ENCODE data around the gene SEC23B. TPM values are rescaled to one million over a fixed set of nuclear protein-coding genes. Genes with fewer than 3 reads are reported as not detected.

SEC23B gene
- total RNA-seq, 2 experiments from 2014 or later: 29.2 to 32.8 TPM

DNA sequence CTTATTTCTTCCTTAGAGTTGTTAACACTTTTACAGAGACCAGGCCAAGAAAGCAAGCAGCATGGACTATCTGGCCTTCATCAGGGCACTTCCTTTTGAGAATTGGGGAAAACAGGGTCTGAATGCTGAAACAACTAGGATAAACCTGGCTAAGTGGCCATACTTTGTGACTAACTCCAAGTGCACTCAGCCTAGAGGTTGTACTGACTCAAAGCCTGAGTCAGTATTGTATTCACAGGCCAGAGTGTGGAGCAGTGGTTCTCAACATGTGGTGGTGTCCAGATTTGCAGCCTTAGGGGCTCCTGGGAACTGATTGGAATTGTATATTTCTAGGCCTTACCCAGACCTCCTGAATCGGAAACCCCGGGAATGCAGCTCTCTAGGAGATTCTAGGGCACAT, 20.1 kb downstream of the SEC23B start:
- ChIA-PET POLR2A (interaction anchor here (1.8 kb wide), 1 partner anchor 20 kb away, joined by 7 read pairs; the partner anchor contains the start of gene SEC23B), CTCF (no interaction called here)
- Histone ChIP-seq H3K9me3 (ENCODE audit: control insufficient read depth in 1 of 2, insufficient read depth in 1 of 2, low read length in 2 of 2) (no peaks in the 10 kb centered on the region), H3K27me3 (ENCODE audit: control insufficient read depth in 1 of 2, insufficient read depth in 2 of 2, low read length in 2 of 2) (no peaks in the 10 kb centered on the region), H3K36me3 (ENCODE audit: insufficient read depth, low read length) (peaks cover 88% of the 10 kb centered on the region), H3K4me1 (ENCODE audit: insufficient read depth, low read length) (no peaks in the 10 kb centered on the region), H3K27ac (ENCODE audit: low read depth in 1 of 2, low read length in 2 of 2) (no peak overlapping the region), H3K4me3 (ENCODE audit: low read length) (no peak overlapping the region)
- no peaks in the 10 kb centered on the region for H3K27me3 Mint-ChIP-seq
- no peaks in the 10 kb centered on the region for H3K4me1 Mint-ChIP-seq (ENCODE audit: low read depth)
- TF ChIP-seq, protein P1, sequence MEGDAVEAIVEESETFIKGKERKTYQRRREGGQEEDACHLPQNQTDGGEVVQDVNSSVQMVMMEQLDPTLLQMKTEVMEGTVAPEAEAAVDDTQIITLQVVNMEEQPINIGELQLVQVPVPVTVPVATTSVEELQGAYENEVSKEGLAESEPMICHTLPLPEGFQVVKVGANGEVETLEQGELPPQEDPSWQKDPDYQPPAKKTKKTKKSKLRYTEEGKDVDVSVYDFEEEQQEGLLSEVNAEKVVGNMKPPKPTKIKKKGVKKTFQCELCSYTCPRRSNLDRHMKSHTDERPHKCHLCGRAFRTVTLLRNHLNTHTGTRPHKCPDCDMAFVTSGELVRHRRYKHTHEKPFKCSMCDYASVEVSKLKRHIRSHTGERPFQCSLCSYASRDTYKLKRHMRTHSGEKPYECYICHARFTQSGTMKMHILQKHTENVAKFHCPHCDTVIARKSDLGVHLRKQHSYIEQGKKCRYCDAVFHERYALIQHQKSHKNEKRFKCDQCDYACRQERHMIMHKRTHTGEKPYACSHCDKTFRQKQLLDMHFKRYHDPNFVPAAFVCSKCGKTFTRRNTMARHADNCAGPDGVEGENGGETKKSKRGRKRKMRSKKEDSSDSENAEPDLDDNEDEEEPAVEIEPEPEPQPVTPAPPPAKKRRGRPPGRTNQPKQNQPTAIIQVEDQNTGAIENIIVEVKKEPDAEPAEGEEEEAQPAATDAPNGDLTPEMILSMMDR (IDR thresholded peaks at IDR 0.05): no peak
- no peak overlapping the region for H3K27ac Mint-ChIP-seq
- ATAC-seq (ENCODE audit: poor library complexity): no peak
- DNase-seq: no peak
- H3K4me3 Mint-ChIP-seq: no peak overlapping the region
- intact Hi-C loops (cut with DNase I, micrococcal nuclease): loop anchor here in 1 of 2 experiments (5.0 kb wide), 1 partner anchor 116 kb away; no protein-coding TSS in a partner anchor
- H3K9me3 Mint-ChIP-seq: no peaks in the 10 kb centered on the region
- H3K36me3 Mint-ChIP-seq (ENCODE audit: low read depth): peaks cover 85% of the 10 kb centered on the region

DNA sequence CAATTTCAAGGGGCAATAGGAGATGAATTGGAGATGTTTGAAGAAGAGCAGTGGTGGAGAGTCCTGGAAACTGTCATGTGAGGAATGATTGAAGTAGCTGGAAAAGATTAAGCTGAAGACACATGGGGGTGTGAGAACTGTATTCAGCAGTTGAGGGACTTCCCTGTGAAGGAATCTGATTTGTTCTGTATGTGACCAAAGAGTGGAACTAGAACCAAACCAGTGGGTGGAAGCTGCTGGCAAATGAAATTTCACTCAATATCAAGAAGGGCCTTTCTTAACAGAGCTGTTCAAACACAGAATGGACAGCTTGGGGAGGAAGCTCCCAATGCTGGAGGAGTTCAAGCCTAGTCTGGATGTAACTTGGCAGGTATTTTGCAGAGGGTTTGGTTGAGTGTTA, 21.3 kb downstream of the SEC23B start:
- ATAC-seq (ENCODE audit: poor library complexity): no peak
- H3K27ac ChIP-seq (ENCODE audit: low read depth in 1 of 2, low read length in 2 of 2): no peak overlapping the region
- ChIA-PET POLR2A (interaction anchor here (1.8 kb wide), 1 partner anchor 21 kb away, joined by 7 read pairs; the partner anchor contains the start of gene SEC23B), CTCF (no interaction called here)
- no peaks in the 10 kb centered on the region for H3K27me3 ChIP-seq (ENCODE audit: control insufficient read depth in 1 of 2, insufficient read depth in 2 of 2, low read length in 2 of 2)
- Mint-ChIP-seq H3K9me3 (no peaks in the 10 kb centered on the region), H3K36me3 (ENCODE audit: low read depth) (peaks cover 91% of the 10 kb centered on the region), H3K4me1 (ENCODE audit: low read depth) (no peaks in the 10 kb centered on the region), H3K27me3 (no peaks in the 10 kb centered on the region), H3K4me3 (no peak overlapping the region), H3K27ac (no peak overlapping the region)
- peaks cover 96% of the 10 kb centered on the region for H3K36me3 ChIP-seq (ENCODE audit: insufficient read depth, low read length)
- no peak overlapping the region for H3K4me3 ChIP-seq (ENCODE audit: low read length)
- intact Hi-C loops (cut with DNase I, micrococcal nuclease): loop anchor here in 1 of 2 experiments (5.0 kb wide), 1 partner anchor 117 kb away; no protein-coding TSS in a partner anchor
- H3K4me1 ChIP-seq (ENCODE audit: insufficient read depth, low read length): no peaks in the 10 kb centered on the region
- DNase-seq: no peak
- no peaks in the 10 kb centered on the region for H3K9me3 ChIP-seq (ENCODE audit: control insufficient read depth in 1 of 2, insufficient read depth in 1 of 2, low read length in 2 of 2)
- TF ChIP-seq, protein P1 (IDR thresholded peaks at IDR 0.05): no peak

- Mint-ChIP-seq H3K4me1 (ENCODE audit: low read depth) (no peaks in the 10 kb centered on the region), H3K27me3 (no peaks in the 10 kb centered on the region), H3K9me3 (no peaks in the 10 kb centered on the region), H3K4me3 (no peak overlapping the region), H3K36me3 (ENCODE audit: low read depth) (peaks cover 97% of the 10 kb centered on the region), H3K27ac (no peak overlapping the region)
- Histone ChIP-seq H3K27ac (ENCODE audit: low read depth in 1 of 2, low read length in 2 of 2) (no peak overlapping the region), H3K4me3 (ENCODE audit: low read length) (no peak overlapping the region), H3K36me3 (ENCODE audit: insufficient read depth, low read length) (peaks cover 84% of the 10 kb centered on the region), H3K4me1 (ENCODE audit: insufficient read depth, low read length) (no peaks in the 10 kb centered on the region), H3K9me3 (ENCODE audit: control insufficient read depth in 1 of 2, insufficient read depth in 1 of 2, low read length in 2 of 2) (no peaks in the 10 kb centered on the region), H3K27me3 (ENCODE audit: control insufficient read depth in 1 of 2, insufficient read depth in 2 of 2, low read length in 2 of 2) (no peaks in the 10 kb centered on the region)
- intact Hi-C loops (cut with DNase I, micrococcal nuclease): loop anchor here in 1 of 2 experiments (5.0 kb wide), 1 partner anchor 120 kb away; no protein-coding TSS in a partner anchor
- DNase-seq (no peak), ATAC-seq (ENCODE audit: poor library complexity) (no peak)
- ChIA-PET POLR2A (no interaction called here), CTCF (no interaction called here)
- TF ChIP-seq, protein P1 (IDR thresholded peaks at IDR 0.05): no peak
Observed at GRCh38 chr20:18532626-18533025, 24.9 kb downstream of the SEC23B start.
